Putamen (tissue), 1 donor: Measurements from ENCODE around the gene GID8.

Experiments
- DNase-seq: peaks from one replicate; pipeline ENCODE4 v3.0.0-alpha.2; 2016; ENCODE audit warnings: low spot score

Gene GID8

DNA sequence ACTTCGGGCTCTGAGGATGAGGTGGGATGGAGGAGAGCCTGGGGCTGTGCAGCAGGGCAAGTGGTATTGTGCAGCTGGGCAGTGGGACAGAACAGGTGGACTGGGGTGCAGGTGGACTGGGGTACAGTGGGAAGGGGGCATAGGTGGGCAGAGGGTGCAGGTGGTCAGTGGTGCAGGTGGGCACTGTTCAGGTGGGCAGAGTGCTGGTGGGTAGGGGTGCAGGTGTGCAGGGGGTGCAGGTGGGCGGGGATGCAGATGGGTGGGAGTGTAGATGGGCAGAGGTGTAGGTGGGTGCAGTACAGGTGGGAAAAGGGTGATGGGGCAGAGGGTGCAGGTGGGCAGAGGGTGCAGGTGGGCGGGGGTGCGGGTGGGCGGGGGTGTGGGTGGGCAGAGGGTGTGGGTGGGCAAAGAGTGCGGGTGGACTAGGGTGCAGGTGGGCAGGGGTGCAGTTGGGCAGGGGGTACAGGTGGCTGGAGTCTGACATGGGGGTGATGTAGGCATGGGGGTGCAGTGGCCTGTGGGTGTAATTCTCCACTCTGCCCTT is 48.4 kb downstream of the GID8 start:
- DNase-seq = no peak

DNA sequence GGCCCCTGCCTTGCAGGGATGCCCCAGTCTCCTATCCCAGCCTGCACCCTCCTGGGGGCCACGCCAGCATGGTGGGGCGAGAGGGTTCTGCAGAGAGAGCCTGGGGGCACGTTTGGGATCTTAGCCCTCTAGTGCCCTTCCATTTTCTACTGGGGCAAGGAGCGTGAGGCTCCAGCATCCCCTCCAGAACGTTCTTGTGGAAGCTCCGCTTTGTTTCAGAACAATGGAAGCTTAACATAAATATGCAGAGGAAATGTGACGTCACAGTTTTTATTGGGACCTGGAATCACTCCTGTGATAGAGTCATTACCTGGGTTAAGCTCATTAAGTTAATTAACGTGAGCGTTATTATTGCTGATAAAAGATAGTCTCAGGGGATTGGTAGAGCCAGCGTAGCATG is 49.2 kb downstream of the GID8 start:
- DNase-seq = no peak

DNA sequence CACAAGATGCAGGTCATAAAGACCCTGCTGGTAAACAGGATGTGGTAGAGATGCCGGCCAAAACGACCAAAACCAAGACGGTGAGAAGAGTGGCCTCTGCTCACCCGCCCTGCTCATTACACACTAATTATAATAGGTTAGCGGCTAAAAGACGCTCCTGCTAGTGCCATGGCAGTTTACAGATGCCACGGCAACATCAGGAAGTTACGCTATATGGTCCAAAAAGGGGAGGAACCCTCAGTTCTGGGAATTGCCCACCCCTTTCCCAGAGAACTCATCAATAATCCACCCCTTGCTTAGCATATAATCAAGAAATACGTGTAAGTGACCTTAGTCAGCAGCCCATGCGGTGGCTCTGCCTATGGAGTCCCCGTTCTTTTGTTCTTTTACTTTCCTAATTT is 51.3 kb downstream of the GID8 start:
- DNase-seq = no peak

DNA sequence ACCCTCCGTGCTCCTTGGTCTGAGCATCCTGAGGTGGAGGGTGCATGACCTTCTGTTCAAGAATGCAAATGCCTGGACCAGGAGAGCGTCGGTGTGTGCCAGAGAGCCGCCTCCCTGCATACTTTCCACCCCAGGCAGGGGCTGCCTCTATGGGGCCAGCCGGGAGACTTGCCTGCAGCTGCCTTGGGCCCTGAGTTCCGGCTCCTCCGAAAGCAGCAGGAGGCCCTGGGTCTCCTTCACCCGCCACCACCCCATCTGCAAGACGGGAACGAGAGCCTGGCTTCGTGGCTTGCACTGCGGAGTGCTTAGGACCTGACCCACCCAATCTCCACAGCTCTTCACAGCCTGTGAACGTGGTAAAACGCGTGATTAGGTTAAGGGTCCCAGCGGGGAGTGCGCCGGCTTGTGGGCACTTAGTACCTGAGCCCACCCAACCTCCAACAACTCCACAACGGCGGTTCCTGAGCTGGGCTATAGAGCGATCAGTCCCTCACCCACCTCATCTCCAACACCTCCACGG is 52.4 kb downstream of the GID8 start:
- DNase-seq = no peak

DNA sequence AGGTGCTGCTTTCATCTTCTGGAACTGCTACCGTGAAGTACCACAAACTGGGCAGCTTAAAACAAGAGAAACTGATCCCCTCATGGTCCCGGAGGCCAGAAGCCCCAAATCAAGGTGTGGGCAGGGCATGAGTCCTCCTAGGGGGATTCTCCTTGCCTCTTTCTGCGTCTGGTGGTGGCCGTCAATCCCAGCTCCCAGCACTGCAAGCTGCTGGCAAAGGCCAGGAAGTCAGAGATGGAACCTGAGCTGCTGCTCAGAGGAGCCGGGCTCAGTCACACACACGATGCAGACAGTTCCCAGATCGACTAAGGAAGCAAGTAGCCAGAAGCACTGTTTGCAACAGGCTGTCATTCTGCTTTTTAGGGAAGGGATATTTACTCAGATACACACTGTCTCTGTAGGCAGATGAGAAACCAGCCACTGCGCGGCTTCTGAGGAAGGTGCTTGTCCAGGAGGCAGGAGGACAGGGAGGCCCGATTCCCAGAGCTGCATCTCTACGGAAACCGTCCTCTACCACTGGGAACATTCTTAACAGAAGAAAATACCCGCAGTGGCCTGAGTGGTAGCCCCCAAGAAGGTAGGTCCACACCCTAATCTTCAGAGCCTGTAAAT is 53.4 kb downstream of the GID8 start:
- DNase-seq = no peak

DNA sequence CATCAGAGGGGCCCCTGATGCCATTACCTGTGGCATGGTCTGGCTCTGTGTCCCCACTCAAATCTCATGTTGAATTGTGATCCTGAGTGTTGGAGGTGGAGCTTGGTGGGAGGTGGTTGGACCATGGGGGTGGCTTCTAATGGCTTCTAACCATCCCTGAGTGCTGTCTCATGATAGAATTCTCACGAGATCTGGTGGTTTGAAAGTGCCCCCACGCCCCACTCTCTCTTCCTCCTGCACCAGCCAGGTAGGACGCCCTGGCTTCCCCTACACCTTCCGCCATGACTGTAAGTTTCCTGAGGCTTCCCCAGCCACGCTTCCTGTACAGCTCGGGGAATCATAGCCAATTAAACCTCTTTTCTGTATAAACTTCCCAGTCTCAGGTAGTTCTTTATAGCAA is 53.9 kb downstream of the GID8 start:
- DNase-seq = no peak

DNA sequence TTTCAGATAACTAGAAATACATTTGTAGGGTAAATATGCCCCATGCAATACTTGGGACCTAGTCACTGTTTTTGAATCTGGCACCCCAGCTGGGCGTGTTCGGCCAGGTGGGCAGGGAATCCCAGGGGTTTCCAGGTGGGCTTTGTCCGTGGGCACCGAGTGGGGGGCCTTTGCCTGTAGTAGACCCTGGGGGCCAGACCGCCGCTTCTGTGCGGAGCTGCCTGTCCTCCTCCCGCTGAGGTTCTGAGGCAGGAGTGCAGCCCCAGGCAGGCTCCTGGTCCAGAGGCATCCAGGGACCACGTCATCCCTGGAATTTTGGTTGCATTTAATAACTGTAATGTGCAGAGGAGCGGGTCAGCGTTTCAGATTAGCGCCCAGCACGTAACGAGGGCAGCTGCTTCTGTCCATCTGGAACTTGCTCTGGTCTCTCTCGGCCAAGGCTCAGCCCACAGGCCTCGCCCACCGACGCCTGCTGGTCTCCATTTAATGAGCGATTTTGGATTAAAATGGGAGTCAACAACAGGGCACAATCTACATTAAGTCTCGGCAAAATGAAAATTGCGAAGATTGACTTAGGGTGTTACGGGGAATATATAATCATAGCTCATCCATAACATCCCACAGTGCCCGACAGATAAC is 56.0 kb downstream of the GID8 start:
- no peak for DNase-seq

DNA sequence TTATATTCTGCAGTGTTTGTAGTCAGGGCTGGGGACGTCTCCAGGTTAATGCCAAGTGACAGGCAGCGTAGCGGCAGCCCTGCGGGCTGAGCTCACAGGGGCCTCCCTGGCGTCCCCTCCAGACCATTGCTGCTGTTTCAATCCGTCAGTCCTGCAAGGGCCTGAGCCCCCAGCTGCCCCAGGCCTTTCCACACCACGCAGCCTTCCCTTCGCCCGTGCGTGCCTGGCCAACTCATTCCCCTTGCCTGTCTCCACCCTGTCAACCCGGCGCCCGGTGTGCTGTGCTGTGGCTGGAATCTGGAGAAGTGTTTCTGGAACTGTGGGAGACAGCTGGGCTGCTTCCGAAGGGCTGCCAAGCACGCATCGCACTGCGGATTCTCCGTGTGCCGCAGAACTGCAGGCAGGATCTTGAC is 56.9 kb downstream of the GID8 start:
- no peak for DNase-seq

DNA sequence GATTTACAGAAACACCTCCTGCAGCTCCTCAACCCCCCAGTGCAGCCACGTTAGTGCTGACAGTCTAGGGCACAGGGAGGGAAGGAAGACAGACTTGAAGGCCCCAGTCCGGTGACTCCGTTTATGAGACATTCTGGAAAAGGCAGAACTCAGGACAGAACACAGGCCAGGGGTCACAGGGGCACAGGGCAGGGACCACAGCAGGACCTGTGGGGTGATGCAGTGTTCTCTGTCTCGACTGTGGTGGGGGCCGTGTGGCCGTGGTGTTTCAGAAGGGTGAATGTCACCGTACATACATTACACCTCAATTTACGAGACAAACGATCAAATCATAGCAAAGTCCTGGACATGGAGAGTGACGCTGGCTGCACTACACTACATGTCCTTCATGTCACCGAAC is 57.5 kb downstream of the GID8 start:
- no peak for DNase-seq

DNA sequence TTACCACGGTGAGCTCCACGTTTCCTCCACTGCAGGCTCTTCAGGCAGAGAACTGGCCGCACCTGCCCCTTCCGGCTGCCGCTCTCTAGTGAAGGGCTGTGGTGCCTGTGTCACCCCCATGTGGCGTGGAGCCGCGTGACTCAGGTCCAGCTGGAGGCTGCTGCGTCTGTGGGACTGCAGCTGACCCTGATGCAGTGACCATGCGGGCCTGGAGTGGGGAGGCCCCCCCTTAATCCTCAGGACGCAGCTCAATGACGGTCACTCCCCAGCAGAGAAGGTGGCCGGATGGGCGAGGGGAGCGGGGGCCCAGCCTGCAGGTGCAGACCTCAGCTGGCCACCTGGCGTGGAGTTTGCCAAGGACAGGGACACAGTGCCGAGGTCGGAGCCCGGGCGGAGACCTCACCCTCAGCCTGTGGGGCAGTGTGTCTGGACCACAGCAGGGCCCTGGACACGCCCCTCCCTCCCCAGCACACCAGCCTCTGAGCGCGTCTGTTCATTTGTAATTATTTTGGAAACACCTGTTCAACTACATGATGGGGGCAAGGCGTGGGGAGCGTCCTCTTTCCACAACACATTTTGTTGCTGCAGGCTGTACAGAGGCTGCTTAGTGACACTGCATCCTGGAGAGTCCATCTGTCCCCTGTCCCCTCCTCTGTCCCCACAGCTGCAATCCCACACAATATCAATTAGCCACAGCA is 58.1 kb downstream of the GID8 start:
- DNase-seq = no peak

DNA sequence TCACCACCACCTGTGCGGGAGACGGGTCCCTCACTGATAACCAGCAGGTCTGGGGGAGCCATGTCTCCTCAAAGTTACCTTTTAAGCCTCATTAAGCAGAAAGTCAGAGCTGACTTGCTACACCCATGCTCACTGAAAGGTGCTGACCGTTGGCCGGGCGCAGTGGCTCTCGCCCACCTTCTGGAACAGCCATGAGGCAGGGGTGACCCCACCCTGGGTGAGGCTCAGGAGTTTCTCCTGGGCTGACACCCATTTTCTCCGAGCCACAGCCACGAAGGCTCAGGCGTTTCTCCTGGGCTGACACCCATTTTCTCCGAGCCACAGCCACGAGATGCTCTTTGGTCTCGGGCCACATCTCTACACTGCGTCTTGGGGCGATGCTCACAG is 58.6 kb downstream of the GID8 start:
- DNase-seq = no peak

DNA sequence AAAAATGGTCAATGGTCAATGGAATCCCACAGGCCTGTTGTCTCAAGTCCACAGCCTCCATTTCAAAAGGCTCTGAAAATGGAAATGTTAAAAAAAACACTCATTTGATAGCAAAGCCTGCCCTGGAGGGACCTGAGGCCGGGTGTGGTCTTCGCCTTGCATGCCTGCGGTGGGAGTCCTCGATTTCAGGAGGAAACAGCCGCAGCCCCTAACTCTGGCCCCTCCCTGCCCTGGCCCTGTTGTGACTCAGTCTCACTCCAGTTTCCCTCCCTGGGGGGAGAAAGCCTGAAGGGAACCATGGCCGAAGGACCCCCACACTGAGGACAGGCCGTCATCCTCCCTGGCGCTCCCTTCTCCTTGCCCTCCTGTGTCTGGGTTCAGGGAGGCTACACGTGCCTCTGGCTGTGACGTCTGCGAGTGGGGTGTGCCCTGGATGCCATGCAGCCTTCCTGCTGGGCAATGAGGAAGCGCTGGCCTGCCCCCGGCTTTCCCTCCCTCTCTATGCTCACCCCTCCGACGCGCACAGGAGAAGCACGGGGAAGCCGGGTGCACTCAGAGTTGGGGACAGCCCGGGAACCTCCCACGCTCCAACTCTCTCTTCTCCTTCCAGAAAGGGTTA is 59.6 kb downstream of the GID8 start:
- no peak for DNase-seq
